CD4-positive, alpha-beta T cell treated with Interleukin-15 for 1 hour (primary cell): Measurements from ENCODE around the gene ITIH4.

Experiments used
- DNase-seq: peaks from one replicate; pipeline ENCODE4 v3.0.0-alpha.2; 2020

ITIH4 gene

DNA sequence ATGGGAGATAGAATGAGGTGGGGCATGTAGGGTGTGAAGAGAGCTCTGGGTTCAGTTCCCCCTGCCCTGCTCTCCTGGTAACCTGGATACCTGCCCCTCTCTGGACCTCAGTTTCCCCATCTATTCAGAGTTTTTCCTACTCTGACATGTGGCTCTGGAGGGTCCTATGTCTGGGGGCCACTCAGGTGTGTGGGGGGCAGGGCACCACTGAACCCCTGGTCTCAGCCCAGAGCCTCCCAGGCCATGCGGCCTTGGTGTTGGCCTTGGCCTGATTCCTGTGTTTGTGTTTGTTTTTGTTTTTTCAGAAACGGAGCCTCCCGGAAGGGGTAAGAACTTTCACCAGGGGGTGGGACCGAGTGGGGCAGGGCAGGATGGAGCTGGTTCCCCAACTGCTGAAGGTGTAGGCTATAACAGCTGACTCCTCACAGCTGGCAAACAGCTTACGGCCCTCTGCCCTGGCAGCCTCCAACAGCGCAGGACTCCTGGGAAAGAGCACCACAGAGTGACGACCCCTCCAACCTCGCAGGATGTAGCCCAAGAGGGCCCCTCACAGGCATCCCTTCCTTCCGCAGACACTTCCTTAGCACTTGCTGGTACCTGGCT, 35.1 kb downstream of the ITIH4 start:
- DNase-seq: no peak

DNA sequence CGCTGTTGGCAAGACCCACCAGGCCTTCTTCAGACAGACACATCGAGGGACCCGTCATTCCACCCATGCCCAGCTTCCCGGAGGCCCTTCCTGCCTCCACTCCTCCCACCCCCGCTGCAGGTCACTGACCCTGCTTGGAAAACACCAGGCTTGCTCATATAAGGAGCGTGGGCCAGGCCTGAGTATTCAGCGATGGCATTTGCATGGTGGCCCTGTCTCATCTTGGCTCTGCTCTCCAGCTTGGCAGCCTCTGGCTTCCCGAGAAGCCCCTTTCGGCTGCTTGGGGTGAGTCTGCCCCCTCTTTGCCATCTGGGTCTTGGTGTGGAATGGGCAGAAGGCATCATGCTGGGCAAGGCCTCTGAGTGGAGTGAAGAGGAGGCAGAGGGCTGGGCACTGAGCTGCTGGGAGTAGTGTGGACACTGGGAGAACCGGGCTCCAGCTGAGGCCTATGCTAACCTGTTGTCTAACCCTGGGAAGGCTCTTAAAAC, 35.8 kb downstream of the ITIH4 start, which contains the start of gene ITIH3:
Gene ITIH3, plus strand, starts transcription at position 185 of the 488 bp plus-strand sequence. Its CDS starts 8 bp downstream, at position 193.
- DNase-seq: no peak

DNA sequence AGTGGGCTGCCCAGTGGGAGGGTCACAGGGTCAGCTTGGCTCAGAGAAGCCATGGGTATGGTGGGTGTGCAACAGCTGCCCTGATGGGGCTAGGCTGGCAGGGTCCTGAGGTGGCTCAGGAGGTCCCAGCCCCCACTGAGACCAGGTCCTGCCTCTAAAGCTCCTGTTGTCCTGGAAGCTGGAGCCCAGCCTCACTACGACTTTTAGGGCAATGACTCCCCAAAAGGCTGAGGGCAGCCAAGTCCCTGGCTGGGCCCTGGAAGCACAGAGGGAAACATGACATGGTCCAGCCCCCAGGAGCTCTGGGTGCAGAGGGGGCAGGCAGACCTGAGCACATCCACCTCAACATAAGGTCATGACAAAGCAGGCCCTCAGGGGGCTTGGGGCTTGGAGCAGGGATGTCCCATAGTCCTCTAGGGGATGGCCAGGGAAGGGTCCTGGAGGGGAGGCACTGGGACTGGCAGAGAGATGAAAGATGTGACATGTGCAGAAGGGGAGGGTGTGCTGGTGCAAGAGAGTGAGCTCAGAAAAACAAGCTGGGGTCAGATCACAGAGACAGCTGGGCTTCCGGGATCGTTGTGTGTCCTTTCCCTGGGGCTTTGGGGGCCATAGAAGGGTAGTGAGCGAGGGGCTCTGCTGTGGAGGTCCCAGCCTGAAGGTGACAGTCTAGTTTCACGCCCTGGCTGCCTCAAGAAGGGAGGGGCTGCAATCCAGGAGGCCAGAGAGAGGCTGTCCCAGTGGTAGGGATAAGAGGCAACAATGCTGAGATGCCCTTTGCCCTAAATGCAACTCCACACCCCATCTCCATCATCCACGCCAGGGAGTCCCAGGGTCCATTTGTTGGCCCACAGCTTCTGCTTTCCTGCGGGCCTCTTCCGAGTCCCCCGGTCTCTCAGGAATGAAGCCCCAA, 36.5 kb downstream of the ITIH4 start:
- DNase-seq: no peak

DNA sequence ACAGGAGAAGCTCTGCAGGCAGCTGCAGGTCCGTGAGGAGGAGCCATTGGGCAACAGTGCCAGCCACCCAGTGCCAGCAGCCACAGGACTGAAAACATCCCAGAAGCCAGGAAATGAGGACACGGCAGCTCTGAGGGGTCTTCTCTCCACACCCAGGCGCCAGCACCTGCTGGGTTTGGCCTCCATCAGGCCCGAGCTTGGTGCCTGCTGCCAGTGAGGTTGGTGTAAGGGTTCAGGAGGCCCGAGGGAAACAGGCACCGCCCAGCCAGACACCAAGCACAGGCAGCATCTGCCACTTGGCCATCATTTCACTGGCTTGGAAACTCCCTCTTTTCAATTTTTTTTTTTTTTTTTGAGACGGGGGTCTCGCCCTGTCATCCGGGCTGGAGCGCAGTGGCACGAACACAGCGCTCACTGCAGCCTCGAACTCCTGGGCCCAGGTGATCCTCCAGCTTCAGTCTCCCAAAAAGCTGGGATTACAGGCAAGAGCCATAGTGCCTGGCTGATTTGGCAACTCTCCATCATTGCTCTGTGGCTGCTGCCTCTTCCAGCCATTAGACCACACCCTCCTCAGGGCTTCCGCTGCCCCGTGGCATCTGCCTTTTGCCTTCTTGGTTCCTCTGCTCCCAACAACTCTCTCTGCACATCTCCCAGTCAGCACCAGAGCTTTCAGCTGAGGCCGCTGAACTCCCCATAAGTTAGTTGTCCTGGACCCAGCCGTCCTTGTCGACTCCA, 37.3 kb downstream of the ITIH4 start:
- no peak for DNase-seq

DNA sequence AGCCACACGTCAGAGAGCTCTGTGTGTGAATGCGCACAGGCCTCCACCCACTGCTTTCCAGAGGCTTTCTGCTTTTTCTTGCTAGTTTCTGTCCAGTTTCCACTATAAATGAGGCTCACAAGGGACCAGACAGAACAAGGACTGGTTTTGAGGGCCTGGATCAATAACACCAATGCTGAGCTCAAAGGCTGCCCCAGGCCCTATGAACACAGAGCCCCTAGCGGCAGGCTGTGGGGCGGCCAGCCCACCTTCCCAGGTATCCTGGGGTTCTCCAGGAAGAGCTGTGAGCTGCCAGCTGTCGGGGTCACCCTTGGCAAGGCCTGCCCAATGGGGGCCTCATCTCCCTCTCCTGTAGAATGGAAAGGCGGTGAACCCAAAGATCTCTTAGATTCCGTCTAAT, 38.1 kb downstream of the ITIH4 start:
- no peak for DNase-seq

DNA sequence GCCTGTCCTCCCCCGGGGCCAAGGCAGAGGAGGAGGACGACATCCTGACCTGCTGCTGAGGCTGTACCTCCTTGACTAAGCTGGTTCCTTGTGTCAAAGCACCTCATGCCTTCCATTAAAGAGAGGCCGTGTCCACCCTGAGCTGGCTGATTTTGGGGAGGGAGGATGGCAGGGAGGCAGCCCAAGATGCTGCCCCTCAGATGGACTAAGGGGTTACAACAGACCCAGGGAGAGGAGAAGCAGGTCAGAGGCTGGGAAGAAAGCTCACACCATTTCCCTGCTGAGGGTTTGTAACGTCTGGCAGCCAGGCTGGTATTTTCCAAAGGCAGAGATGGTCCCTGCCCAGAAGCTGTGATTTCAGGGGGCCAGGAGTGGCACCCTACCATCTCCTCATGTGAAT, 38.5 kb downstream of the ITIH4 start:
- no peak for DNase-seq

DNA sequence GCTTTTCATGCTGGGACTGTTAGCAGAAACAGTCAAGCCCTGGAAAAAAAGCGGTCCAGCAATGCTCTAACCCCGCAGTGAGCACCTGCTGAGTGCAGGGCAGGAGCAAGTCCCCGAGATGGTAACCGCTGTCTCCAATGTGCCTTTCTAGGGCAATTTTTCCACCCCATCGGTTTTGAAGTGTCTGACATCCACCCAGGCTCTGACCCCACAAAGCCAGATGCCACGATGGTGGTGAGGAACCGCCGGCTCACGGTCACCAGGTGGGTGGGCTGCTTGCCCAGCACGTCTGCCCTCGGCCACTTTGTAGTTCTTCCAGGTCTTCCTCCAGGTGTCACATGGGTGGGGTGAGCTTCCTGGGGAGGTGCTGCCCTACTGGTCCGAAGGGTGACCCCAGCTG, 39.1 kb downstream of the ITIH4 start:
- DNase-seq: no peak

DNA sequence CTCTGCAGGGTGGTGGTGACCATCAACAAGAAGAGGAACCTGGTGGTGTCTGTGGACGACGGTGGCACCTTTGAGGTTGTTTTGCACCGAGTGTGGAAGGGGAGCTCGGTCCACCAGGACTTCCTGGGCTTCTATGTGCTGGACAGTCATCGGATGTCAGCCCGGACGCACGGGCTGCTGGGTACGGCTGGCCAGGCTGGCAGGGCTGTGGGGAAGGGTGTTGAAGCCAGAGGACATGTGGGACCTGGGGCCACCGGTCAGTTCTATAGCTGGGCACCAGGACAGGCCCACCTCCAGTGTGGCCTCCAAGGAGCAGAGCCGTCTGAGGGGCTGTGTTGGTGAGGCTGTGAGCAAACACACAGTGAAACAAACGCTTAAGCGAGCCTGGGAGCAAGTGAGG, 39.7 kb downstream of the ITIH4 start:
- no peak for DNase-seq

DNA sequence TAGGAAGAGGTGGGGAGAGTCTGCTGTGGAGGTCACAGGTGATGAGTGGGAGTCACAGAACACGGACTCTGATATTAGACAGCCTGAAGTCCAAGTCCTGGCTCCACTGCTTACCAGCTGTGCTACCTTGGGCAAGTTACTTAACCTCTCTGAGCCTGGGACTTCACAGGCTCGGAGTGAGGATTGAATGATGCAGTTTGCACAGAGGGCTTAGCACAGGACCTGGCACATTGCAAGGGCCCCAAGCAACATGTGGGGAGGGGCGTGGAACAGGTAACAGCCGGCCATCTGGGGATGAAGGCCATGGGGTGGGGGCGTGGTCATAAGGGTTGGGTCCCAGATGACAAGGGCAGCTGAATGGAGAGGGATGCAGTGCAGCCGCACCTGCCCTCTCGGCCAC, 40.1 kb downstream of the ITIH4 start:
- DNase-seq: no peak

DNA sequence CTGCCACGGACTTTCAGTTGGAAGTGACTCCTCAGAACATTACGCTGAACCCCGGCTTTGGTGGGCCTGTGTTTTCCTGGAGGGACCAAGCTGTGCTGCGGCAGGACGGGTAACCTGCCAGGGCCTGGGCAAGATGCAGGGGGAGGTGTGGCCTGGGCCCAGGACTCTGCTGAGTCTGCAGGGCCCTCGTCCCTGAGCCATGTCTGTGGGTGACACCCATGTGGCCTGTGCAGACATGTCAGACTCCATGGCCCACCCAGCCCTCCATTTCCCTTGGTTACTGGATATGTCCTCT, 40.8 kb downstream of the ITIH4 start:
- DNase-seq: no peak

DNA sequence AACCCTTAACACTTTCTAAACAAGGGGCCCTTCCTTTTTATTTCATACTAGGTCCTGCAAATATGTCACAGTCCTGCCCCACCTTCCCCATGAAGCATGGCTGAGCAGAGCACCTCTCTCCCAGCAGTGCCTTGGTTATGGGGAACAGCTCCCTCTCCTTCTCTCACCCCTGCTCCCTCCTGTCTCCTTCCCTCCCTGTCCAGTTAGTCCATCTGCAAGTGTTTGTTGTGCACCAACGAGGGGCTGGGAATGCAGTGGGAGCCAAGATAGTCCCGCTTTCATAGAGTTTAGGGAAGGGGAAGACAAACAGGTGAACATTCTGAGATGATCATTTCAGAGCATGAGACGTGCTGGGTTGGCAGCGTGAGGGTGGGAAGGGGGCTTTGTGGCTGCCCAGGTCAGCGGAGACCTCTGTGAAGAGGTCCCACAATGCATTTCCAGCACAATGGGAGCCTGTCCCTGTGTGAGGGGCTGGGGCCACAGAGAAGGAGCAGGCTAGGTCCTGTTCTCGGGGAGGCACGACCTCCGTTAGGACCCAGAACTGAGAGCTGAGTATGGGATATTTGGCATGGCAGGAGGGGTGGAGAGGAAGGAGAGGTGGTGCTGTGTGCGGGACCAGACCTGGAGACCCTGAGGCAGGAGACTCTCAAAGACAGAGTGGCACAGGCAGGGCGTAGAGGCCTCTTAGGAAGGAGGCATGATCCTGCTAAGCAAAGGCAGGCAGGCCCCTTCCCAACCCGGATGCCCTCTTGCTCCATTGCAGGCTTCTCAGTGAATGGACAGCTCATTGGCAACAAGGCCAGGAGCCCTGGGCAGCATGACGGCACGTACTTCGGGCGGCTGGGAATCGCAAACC, 41.4 kb downstream of the ITIH4 start:
- no peak for DNase-seq

DNA sequence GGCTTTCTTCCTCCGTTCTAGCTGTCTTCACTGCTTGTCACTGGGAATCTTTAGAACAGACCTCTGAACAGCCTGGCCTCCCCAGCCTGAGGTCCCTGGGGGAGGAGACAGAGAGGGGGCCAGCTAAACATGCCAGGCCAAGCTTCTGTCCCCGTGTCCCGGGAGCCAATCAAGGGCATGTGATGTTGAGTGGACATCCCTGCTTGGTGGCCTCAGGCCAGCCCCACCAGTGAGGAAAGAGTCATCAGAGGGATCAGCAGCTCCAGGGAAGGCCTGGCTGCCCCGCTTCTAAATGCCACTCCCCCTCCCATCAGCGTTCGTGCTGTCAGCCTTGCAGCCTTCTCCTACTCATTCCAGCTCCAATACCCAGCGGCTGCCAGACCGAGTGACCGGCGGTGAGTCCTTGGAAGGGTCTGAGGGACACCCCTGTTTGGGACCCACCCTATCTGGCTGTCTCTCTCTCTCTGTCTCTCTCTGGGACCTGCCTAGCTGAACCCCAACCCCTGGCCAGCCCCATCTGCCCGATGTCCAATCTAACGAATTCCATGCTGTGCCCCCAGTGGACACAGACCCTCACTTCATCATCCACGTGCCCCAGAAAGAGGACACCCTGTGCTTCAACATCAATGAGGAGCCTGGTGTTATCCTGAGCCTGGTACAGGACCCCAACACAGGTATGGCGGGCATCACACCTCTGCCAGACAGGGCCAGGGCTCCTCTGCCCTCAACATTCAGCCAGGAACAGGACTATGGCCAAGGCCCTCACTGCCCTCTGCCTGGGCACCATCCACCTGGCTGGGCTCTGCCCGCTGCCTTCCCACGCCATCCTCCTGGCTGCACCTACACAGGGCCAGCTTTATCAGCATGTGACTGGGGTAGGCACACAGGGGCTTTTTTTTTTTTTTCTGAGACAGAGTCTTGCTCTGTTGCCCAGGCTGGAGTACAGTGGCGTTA, 42.5 kb downstream of the ITIH4 start:
- DNase-seq: no peak

DNA sequence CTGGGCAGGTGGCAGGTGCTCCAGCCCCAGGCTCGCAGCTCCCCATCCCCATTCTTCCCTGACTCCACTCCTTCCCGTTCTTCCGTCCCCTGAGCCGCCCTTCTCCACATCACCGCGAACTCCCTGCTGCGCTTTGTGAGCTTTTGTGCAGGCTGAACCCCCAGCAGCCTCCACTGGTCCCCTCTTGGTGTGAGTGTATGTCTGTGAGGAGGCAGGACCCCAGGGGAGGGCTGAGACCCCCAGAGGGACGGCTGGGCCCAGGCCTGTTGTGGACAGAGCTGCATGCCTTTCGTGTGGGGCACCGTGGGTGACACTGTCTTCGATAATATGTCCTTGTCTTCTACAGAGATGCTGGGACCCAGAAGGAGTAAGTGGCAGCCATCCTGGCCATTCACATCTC, 43.2 kb downstream of the ITIH4 start:
- no peak for DNase-seq

DNA sequence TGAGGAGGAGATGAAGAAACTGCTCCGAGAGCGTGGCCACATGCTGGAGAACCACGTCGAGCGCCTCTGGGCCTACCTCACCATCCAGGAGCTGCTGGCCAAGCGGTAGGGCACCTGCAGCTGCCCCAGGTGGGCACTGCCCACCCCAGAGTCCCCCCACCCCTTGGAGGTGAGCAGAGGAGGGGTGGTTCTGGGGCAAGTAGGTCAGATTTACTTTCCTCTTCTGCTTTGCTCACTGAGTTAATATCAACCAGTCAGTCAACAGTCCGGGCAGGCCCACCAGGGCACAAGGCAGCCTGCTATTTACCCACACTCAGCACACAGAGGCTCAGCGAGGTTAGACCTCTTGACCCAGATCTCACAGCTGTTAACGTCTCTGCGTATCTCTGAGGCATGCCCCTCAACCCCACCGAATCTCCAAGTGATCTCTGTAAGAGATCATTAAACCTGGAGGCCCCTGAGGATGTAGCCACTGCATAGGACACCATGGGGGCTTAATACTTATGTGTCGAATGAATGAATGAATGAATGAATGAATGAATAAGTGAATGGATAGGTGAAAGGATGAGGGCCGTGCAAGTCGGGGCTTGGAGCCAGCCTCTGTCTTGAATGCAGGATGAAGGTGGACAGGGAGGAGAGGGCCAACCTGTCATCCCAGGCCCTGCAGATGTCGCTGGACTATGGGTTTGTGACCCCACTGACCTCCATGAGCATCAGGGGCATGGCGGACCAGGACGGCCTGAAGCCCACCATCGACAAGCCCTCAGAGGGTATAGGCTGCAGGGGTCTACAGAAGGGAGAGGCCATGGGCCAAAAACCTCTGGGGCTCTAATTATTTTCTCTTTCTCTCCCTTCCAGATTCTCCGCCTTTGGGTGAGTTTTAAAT, 43.9 kb downstream of the ITIH4 start:
- DNase-seq: no peak

DNA sequence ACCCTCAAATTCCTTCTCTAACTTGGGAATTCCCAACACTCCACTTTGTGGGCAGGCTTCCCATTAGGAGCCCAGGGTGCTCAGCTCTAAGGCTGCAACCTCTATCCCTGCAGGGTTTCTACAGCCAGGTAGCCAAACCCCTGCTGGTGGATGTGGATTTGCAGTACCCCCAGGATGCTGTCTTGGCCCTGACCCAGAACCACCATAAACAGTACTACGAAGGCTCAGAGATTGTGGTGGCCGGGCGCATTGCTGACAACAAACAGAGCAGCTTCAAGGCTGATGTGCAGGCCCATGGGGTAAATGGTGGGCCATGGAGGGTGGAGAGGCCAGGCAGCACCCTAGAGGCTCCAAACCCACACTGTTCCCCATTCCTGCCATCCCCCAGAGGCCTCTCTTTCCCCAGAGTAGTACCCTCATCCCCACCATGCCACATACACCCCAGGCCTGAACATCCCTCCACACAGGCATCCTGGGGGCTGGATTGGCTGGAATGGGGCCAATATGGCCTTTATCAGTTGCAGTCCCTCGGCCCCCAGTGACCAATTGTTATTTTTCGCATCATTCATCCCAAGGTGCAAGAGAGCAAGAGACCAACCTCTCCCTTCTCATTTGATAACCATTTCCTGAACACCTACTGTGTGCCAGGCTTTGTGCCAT, 45.4 kb downstream of the ITIH4 start:
- DNase-seq: no peak

DNA sequence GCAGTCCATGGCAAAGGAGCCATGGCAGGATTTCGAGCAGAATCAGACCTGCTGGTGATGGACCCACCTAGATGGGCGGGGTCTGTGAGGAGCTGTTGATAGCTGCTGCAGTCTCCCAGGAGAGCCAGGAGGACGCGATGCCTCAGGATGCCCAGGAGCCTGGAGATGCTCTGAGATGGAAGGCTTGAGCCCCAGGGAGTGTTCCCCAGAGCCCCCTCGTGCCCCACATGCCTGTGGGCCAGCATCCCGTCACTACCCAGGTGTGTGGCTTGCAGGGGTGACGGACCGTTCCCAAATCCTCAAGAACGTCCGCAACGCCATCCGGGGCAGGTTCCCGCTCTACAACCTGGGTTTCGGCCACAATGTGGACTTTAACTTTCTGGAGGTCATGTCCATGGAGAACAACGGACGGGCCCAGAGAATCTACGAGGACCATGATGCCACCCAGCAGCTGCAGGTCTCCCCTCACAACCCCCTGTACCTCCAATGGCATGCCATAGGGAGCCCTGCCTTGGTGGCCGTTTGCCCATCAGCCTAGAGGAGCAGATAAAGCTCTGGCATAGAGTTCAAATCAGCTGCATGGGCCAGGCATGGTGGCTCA, 46.4 kb downstream of the ITIH4 start:
- no peak for DNase-seq

DNA sequence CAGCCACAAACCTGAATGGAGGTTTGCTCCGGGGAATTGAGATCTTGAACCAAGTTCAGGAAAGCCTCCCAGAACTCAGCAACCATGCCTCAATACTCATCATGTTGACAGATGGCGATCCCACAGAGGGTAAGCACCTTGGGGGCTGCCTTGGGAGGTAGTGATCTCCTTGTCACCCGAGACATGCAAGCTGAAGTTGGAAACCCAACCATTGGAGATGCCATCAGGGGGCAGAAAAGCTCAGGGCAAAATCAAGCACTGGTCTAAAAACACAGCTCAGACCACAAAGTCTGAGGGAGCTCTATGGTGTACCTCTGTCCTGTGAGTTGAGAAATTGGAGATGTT, 47.3 kb downstream of the ITIH4 start:
- no peak for DNase-seq

DNA sequence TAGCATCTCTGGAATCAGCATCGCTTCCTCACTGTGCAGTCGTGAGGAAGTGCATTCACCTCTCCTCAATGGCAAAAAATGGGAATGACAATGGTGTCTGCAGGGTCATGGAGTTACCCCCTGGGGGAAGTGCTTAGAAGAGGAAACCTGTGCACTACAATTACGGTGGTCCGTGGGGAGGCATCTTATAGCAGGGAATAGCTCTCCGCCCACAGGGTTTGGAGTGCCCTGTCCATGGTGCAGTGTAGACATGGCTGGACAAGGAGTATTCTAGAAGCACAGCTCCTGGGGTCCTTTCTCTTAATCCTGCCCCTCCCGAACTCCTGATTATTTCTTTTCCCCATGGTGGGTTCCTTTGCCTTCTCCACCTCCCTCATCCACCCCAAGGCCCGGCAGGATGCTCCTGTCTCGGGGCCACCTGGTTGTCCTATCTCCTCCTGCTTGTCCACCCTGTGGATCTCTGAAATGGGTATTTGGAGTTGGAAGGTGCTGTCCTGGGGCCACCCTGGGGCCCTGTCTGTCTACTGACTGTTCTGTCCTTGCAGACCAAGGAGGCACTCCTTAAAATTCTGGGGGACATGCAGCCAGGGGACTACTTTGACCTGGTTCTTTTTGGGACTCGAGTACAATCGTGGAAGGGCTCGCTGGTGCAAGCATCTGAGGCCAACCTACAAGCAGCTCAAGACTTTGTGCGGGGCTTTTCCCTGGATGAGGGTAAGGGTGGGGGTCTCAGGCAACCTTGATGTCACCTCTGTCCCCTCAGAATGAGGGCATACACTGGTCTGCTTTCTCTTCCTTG, 47.9 kb downstream of the ITIH4 start:
- DNase-seq: no peak

DNA sequence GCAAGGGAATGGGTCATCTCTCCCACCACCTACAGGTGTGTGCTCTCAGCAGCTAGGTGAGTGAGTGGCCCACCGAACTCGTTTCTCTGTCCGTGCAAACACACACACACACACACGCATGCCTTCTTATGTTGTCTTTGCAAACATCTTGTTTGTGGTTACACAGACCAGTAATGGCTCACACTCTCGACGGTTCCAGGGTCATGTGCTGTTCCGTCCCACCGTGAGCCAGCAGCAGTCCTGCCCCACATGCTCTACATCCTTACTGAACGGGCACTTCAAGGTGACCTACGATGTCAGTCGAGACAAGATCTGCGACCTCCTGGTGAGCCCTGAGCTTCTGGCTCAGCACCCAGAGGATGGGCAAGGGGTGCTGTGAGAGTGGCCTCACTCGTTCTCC, 48.7 kb downstream of the ITIH4 start:
- no peak for DNase-seq
